ENCODE measurements around the gene SLC22A12.
A peak's percentile ranks its signal among the peaks of the same experiment; 100 is the strongest.

SLC22A12 gene

GRCh38 chr11:64564419-64564818, 26.6 kb upstream of the SLC22A12 start:
- no peaks in the 10 kb centered on the region for H3K36me3 ChIP-seq (ENCODE audit: control insufficient read depth, insufficient read depth, low read length)
- H3K27me3 ChIP-seq (ENCODE audit: control insufficient read depth, insufficient read depth, low read length) = no peaks in the 10 kb centered on the region
- no peaks in the 10 kb centered on the region for H3K9me3 ChIP-seq (ENCODE audit: control insufficient read depth, insufficient read depth, low read depth, low read length)
- no peak overlapping the region for H3K4me3 ChIP-seq (ENCODE audit: low read depth, low read length)
- peaks cover 43% of the 10 kb centered on the region for H3K4me1 ChIP-seq (ENCODE audit: control insufficient read depth, insufficient read depth, low read length)
- no peak overlapping the region for H3K27ac ChIP-seq (ENCODE audit: low read depth, low read length)
- H3K9ac ChIP-seq (ENCODE audit: low read length) = no peak overlapping the region

DNA sequence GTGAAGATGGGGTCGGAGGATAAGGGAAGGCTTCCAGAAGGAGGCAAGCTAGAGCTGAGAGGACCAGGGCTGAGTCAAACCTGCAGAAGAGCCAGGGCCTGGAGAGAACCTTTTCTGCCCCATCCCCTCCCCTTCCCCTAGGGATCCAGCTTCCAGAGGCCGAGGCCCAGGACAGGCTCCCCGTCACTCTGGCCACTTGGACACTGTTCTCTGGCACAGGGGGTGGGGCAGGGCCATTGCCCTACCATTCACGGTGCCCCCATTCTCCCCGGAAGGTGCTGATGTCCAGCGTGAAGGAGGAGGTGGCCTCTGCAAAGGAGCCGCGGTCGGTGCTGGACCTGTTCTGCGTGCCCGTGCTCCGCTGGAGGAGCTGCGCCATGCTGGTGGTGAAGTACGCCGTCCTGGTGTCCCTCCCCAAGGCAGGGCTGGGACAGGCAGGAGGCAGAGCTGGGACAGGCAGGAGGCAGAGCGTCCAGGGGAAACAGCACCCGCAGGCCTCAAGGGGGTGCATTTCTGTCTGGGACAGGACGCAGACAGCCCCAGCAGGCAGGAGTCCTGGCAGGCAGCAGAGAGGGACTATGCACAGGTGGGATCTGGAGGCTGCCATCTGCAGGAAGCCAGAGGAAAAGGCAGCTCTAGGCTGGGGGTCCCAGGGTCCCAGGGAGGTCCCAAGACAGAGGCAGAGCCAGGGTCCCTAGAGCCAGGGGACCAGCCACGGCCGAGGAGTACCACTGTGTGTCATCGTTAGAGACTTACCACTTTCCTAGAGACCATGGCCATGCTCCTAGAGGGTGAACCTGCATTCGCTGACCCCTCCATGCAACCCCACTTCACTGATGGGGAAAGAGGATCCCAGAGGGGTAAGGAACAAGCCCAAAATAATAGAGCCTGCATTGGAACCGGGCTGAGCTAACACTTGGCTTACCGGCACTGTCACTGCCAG, 25.8 kb upstream of the SLC22A12 start:
- Histone ChIP-seq H3K27me3 (ENCODE audit: control insufficient read depth, insufficient read depth, low read length) (no peaks in the 10 kb centered on the region), H3K9ac (ENCODE audit: low read length) (peak overlapping the region; percentile 54), H3K36me3 (ENCODE audit: control insufficient read depth, insufficient read depth, low read length) (no peaks in the 10 kb centered on the region), H3K4me3 (ENCODE audit: low read depth, low read length) (no peak overlapping the region), H3K4me1 (ENCODE audit: control insufficient read depth, insufficient read depth, low read length) (peaks cover 35% of the 10 kb centered on the region), H3K27ac (ENCODE audit: low read depth, low read length) (peak overlapping the region; percentile 68; the same call in 1 of the 2 replicates), H3K9me3 (ENCODE audit: control insufficient read depth, insufficient read depth, low read depth, low read length) (no peaks in the 10 kb centered on the region)

- no peaks in the 10 kb centered on the region for H3K36me3 ChIP-seq (ENCODE audit: control insufficient read depth, insufficient read depth, low read length)
- H3K4me3 ChIP-seq (ENCODE audit: low read depth, low read length) = peak overlapping the region; percentile 33
- H3K9me3 ChIP-seq (ENCODE audit: control insufficient read depth, insufficient read depth, low read depth, low read length) = no peaks in the 10 kb centered on the region
- H3K27ac ChIP-seq (ENCODE audit: low read depth, low read length) = peak overlapping the region; percentile 68
- H3K4me1 ChIP-seq (ENCODE audit: control insufficient read depth, insufficient read depth, low read length) = peaks cover 29% of the 10 kb centered on the region
- H3K9ac ChIP-seq (ENCODE audit: low read length) = peak overlapping the region; percentile 84
- no peaks in the 10 kb centered on the region for H3K27me3 ChIP-seq (ENCODE audit: control insufficient read depth, insufficient read depth, low read length)
These were observed 24.7 kb upstream of the SLC22A12 start for GRCh38 chr11:64566042-64566914.

DNA sequence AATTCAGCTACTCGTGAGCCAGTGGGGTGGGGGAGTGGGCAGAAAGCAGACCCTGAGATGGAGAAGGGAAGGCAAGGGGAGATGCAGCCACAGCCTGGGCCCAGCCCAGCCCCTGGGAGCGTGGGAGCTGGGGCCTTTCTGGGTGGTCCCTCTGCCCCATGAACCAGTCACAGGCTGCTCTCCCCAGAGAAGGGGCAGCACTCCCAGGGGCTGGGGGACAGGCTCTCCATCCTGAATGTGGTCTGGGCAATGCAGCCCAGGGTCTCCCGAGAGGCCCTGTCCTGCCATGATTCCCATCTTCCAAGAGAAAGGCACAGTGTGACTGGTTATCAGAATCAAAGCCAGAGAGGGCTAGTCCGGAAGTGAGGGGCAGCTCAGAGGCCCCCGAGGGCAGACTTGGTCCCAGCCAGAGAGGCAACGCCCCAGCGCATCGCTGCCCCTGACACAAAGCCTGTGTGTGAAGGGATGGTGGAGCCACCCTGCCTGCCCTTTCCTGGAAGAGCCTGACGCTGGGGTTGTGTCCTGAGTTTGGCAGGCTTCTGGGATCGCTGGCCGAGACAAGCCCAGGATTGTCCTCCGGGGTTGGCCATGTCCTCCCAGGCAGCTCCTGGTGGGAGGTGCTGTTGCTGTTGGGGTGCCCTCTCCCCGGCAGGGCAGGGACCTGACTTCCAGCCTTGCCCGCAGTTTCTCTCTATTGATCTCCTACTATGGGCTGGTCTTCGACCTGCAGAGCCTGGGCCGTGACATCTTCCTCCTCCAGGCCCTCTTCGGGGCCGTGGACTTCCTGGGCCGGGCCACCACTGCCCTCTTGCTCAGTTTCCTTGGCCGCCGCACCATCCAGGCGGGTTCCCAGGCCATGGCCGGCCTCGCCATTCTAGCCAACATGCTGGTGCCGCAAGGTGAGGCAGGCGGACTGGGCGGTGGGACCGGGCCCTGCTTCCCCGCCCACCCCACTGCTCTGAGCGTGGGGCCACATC, 23.8 kb upstream of the SLC22A12 start:
- H3K27me3 ChIP-seq (ENCODE audit: control insufficient read depth, insufficient read depth, low read length) = no peaks in the 10 kb centered on the region
- peak overlapping the region; percentile 68 for H3K27ac ChIP-seq (ENCODE audit: low read depth, low read length)
- no peaks in the 10 kb centered on the region for H3K36me3 ChIP-seq (ENCODE audit: control insufficient read depth, insufficient read depth, low read length)
- peaks cover 36% of the 10 kb centered on the region for H3K4me1 ChIP-seq (ENCODE audit: control insufficient read depth, insufficient read depth, low read length)
- no peaks in the 10 kb centered on the region for H3K9me3 ChIP-seq (ENCODE audit: control insufficient read depth, insufficient read depth, low read depth, low read length)
- H3K4me3 ChIP-seq (ENCODE audit: low read depth, low read length) = peak overlapping the region; percentile 33
- H3K9ac ChIP-seq (ENCODE audit: low read length) = peak overlapping the region; percentile 84

DNA sequence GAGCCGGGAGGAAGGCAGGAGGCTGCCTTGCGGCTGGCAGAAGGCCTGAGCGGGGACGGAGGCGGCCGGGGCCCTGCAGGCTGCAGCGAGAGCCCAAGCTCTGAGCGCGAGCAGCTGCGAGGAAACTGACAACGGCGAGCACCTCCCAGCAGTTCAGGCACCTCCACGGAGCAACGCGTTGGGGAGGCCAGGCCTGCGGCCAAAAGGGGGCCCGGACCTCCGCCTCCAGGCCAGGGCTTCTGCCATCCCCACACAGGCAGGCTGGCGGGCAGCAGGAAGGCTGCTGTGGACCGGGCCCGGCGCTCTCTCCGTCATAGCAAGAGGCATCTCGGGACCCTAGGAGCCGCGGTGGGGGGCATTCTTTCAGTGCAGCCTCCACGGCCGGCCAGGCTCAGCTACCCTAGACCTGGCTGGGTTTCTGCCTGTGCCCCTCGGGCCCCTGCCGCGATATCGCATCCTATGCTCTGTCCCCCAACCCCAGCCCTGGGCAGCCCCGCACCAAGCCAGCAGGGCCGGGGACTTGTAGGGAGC, 22.9 kb upstream of the SLC22A12 start:
- Histone ChIP-seq H3K27me3 (ENCODE audit: control insufficient read depth, insufficient read depth, low read length) (no peaks in the 10 kb centered on the region), H3K36me3 (ENCODE audit: control insufficient read depth, insufficient read depth, low read length) (no peaks in the 10 kb centered on the region), H3K9ac (ENCODE audit: low read length) (no peak overlapping the region), H3K4me3 (ENCODE audit: low read depth, low read length) (no peak overlapping the region), H3K9me3 (ENCODE audit: control insufficient read depth, insufficient read depth, low read depth, low read length) (no peaks in the 10 kb centered on the region), H3K27ac (ENCODE audit: low read depth, low read length) (no peak overlapping the region), H3K4me1 (ENCODE audit: control insufficient read depth, insufficient read depth, low read length) (peaks cover 38% of the 10 kb centered on the region)

GRCh38 chr11:64568584-64569140, 22.4 kb upstream of the SLC22A12 start:
- Histone ChIP-seq H3K9ac (ENCODE audit: low read length) (no peak overlapping the region), H3K4me3 (ENCODE audit: low read depth, low read length) (no peak overlapping the region), H3K27me3 (ENCODE audit: control insufficient read depth, insufficient read depth, low read length) (no peaks in the 10 kb centered on the region), H3K27ac (ENCODE audit: low read depth, low read length) (no peak overlapping the region), H3K36me3 (ENCODE audit: control insufficient read depth, insufficient read depth, low read length) (no peaks in the 10 kb centered on the region), H3K4me1 (ENCODE audit: control insufficient read depth, insufficient read depth, low read length) (peaks cover 38% of the 10 kb centered on the region), H3K9me3 (ENCODE audit: control insufficient read depth, insufficient read depth, low read depth, low read length) (no peaks in the 10 kb centered on the region)

DNA sequence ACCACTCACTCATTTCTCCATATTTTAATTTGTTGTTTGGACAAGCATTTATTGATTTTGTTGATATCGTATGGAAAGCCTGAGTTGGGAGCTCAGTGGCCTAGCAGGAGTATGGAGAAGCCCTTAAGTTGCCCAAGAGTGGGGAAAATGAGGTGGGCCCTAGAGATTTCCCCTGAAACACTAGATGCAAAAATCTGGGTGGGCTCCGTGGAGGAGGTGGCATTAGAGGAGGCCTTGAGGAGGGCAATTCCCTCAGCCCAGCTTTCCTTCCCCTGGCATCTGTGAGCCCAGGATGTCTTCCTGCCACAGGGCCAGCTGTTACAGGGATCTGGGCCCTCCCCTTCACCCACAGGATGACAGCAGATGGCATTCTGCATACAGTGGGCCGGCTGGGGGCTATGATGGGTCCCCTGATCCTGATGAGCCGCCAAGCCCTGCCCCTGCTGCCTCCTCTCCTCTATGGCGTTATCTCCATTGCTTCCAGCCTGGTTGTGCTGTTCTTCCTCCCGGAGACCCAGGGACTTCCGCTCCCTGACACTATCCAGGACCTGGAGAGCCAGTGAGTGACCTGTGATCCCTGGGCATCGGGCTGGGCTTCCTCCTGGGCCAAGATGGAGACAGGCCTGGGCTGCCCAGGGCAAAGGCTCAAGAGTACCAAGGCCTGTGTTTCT, 21.6 kb upstream of the SLC22A12 start:
- Histone ChIP-seq H3K36me3 (ENCODE audit: control insufficient read depth, insufficient read depth, low read length) (no peaks in the 10 kb centered on the region), H3K27ac (ENCODE audit: low read depth, low read length) (no peak overlapping the region), H3K27me3 (ENCODE audit: control insufficient read depth, insufficient read depth, low read length) (no peaks in the 10 kb centered on the region), H3K9ac (ENCODE audit: low read length) (no peak overlapping the region), H3K4me1 (ENCODE audit: control insufficient read depth, insufficient read depth, low read length) (peaks cover 38% of the 10 kb centered on the region), H3K4me3 (ENCODE audit: low read depth, low read length) (no peak overlapping the region), H3K9me3 (ENCODE audit: control insufficient read depth, insufficient read depth, low read depth, low read length) (no peaks in the 10 kb centered on the region)

GRCh38 chr11:64570341-64570740, 20.7 kb upstream of the SLC22A12 start:
- Histone ChIP-seq H3K27ac (ENCODE audit: low read depth, low read length) (no peak overlapping the region), H3K9me3 (ENCODE audit: control insufficient read depth, insufficient read depth, low read depth, low read length) (no peaks in the 10 kb centered on the region), H3K27me3 (ENCODE audit: control insufficient read depth, insufficient read depth, low read length) (no peaks in the 10 kb centered on the region), H3K36me3 (ENCODE audit: control insufficient read depth, insufficient read depth, low read length) (no peaks in the 10 kb centered on the region), H3K4me3 (ENCODE audit: low read depth, low read length) (no peak overlapping the region), H3K4me1 (ENCODE audit: control insufficient read depth, insufficient read depth, low read length) (peaks cover 34% of the 10 kb centered on the region), H3K9ac (ENCODE audit: low read length) (no peak overlapping the region)

- Histone ChIP-seq H3K4me1 (ENCODE audit: control insufficient read depth, insufficient read depth, low read length) (peaks cover 27% of the 10 kb centered on the region), H3K27me3 (ENCODE audit: control insufficient read depth, insufficient read depth, low read length) (no peaks in the 10 kb centered on the region)
These were observed 20.0 kb upstream of the SLC22A12 start for GRCh38 chr11:64571050-64571409.

More at GRCh38 chr11:64571050-64571409, 20.0 kb upstream of the SLC22A12 start:
- no peaks in the 10 kb centered on the region for H3K36me3 ChIP-seq (ENCODE audit: control insufficient read depth, insufficient read depth, low read length)
- H3K9ac ChIP-seq (ENCODE audit: low read length) = no peak overlapping the region
- no peak overlapping the region for H3K27ac ChIP-seq (ENCODE audit: low read depth, low read length)
- no peaks in the 10 kb centered on the region for H3K9me3 ChIP-seq (ENCODE audit: control insufficient read depth, insufficient read depth, low read depth, low read length)
- H3K4me3 ChIP-seq (ENCODE audit: low read depth, low read length) = no peak overlapping the region

Measured in HUES6 (cell line).